Hepatocyte (in vitro differentiated cells): ENCODE data around the gene PGM2.

Experiments
- EZH2 ChIP-seq: fragments of 200-600 bp; sonication (generic); IDR thresholded peaks from 2 replicates; pipeline ENCODE4 v1.6.1; 2016; ENCODE audit warnings: antibody characterized with exemption, mild to moderate bottlenecking, borderline replicate concordance
- EZH2phosphoT487 ChIP-seq: fragments of 200-600 bp; sonication (generic); IDR thresholded peaks from one replicate; pipeline ENCODE4 v1.6.1; 2018; ENCODE audit warnings: antibody characterized with exemption, mild to moderate bottlenecking, low read depth, moderate library complexity; ENCODE audit not compliant: unreplicated experiment, severe bottlenecking
- TF ChIP-seq, protein P1 (sequence below): fragments of 200-600 bp; sonication (generic); IDR thresholded peaks from 2 replicates; pipeline ENCODE4 v1.5.1; 2016; ENCODE audit warnings: antibody characterized with exemption, mild to moderate bottlenecking; ENCODE audit not compliant: poor library complexity

DNA sequence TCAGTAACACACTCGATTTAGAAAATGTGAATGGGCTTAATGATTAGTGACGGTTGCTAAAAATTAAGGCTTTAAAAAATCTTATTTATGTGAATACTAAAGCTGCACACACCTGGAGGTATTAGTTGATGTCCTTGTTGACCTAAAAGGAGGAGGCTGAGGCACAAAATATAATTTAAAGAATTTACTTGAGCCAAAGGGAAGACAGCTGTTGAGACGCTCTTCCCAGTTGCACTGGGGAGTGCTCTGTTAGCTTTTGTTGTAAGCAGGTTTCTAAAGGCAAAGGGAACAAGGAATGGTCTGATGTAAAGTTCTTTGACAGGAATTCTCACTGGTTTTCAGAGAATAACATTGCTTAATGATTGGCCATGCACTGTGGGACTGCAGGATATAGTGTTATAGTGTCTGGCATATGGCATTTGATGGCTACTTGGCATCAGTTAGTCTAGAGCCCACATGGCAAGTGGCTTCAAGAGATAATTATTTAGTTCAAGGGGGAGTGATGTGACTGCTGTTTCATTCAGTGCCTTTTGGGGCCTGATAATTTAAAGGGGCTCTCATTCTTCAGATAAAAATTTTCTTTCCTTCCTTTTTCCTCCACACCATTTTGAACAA, 30.8 kb upstream of the PGM2 start:
- no peak for TF ChIP-seq EZH2phosphoT487
- TF ChIP-seq, protein P1, sequence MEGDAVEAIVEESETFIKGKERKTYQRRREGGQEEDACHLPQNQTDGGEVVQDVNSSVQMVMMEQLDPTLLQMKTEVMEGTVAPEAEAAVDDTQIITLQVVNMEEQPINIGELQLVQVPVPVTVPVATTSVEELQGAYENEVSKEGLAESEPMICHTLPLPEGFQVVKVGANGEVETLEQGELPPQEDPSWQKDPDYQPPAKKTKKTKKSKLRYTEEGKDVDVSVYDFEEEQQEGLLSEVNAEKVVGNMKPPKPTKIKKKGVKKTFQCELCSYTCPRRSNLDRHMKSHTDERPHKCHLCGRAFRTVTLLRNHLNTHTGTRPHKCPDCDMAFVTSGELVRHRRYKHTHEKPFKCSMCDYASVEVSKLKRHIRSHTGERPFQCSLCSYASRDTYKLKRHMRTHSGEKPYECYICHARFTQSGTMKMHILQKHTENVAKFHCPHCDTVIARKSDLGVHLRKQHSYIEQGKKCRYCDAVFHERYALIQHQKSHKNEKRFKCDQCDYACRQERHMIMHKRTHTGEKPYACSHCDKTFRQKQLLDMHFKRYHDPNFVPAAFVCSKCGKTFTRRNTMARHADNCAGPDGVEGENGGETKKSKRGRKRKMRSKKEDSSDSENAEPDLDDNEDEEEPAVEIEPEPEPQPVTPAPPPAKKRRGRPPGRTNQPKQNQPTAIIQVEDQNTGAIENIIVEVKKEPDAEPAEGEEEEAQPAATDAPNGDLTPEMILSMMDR: no peak
- no peak for TF ChIP-seq EZH2
